BJ (cell line): ENCODE results near the gene RAB27A. TPM values are rescaled to one million over a fixed set of nuclear protein-coding genes. Genes with fewer than 3 reads are reported as not detected.
A peak's percentile ranks its signal among the peaks of the same experiment; 100 is the strongest.
"Not testable (repeated sequence)": the region's sequence is repeated elsewhere in the genome, so short reads cannot be mapped to it uniquely, and the experiment has no call there.

Experiments used
- CTCF ChIA-PET: fragments of 350-600 bp; formaldehyde crosslinking; extraction: SDS; loops from one replicate; lab custom pipeline; 2021; ENCODE audit warnings: antibody characterized with exemption, inconsistent platforms; lab: Yijun Ruan, JAX
- POLR2A ChIA-PET: fragments of 300-600 bp; sonication (Branson Sonifier 250); formaldehyde crosslinking; extraction: SDS; loops from one replicate; lab custom pipeline; 2021; ENCODE audit warnings: antibody characterized with exemption; lab: Charles Lee
- DNase-seq: peaks from one replicate; pipeline ENCODE4 v3.0.0-alpha.2; 2011; ENCODE audit warnings: low read depth
- H3K27me3 ChIP-seq: 2 replicates; pipeline ENCODE4 v1.6.0; 2011; ENCODE audit warnings: low read length; ENCODE audit not compliant: control insufficient read depth, insufficient read depth
- H3K36me3 ChIP-seq: 2 replicates; pipeline ENCODE4 v1.5.1; 2011; ENCODE audit warnings: low read length; ENCODE audit not compliant: control insufficient read depth, insufficient read depth
- H3K4me3 ChIP-seq: 2 replicates; pipeline ENCODE4 v1.5.1; 2011; ENCODE audit warnings: low read depth, mild to moderate bottlenecking, control low read depth, low read length
- polyA plus RNA-seq: library from polyadenylated mRNA; depleted of rRNA; stranded (reverse); fragments of >200 nt; gene quantifications from 2 replicates; pipeline ENCODE4 v1.2.3, GENCODE V29; 2011
- TF ChIP-seq, protein P1 (sequence below): IDR thresholded peaks from 2 replicates; pipeline ENCODE4 v1.5.1; 2011; ENCODE audit warnings: low read depth, mild to moderate bottlenecking, control low read depth, inconsistent platforms, low read length, moderate library complexity; ENCODE audit not compliant: insufficient read depth

RAB27A gene
- polyA plus RNA-seq, 1 experiment: 12.1 TPM

GRCh38 chr15:55297315-55297714, 7.7 kb upstream of the RAB27A start:
- TF ChIP-seq, protein P1, sequence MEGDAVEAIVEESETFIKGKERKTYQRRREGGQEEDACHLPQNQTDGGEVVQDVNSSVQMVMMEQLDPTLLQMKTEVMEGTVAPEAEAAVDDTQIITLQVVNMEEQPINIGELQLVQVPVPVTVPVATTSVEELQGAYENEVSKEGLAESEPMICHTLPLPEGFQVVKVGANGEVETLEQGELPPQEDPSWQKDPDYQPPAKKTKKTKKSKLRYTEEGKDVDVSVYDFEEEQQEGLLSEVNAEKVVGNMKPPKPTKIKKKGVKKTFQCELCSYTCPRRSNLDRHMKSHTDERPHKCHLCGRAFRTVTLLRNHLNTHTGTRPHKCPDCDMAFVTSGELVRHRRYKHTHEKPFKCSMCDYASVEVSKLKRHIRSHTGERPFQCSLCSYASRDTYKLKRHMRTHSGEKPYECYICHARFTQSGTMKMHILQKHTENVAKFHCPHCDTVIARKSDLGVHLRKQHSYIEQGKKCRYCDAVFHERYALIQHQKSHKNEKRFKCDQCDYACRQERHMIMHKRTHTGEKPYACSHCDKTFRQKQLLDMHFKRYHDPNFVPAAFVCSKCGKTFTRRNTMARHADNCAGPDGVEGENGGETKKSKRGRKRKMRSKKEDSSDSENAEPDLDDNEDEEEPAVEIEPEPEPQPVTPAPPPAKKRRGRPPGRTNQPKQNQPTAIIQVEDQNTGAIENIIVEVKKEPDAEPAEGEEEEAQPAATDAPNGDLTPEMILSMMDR: no peak
- Histone ChIP-seq H3K4me3 (no peak overlapping the region), H3K27me3 (no peaks in the 10 kb centered on the region), H3K36me3 (no peaks in the 10 kb centered on the region)
- POLR2A ChIA-PET: no interaction called here
- CTCF ChIA-PET: interaction anchor here (1.1 kb wide), 1 partner anchor 21 kb away, joined by 3 read pairs; the partner anchor contains the start of genes PIGB and PIGBOS1
- no peak for DNase-seq

GRCh38 chr15:55290528-55291057, 980 bp upstream of the RAB27A start:
- CTCF ChIA-PET: interaction anchor here (0.6 to 4.7 kb wide), 18 partner anchors 8 to 149 kb away, joined by 3 to 61 read pairs (median 4); partner anchors contain the start of gene PIERCE2
- Histone ChIP-seq H3K27me3 (no peaks in the 10 kb centered on the region), H3K36me3 (no peaks in the 10 kb centered on the region; the same call in 1 of the 2 replicates), H3K4me3 (peak overlapping the region; percentile 89)
- TF ChIP-seq, protein P1: peak; percentile 89
- POLR2A ChIA-PET: no interaction called here
- peak; percentile 30 for DNase-seq

GRCh38 chr15:55289011-55289745, 435 bp downstream of the RAB27A start:
- DNase-seq: no peak
- Histone ChIP-seq H3K36me3 (no peaks in the 10 kb centered on the region; the same call in 1 of the 2 replicates), H3K4me3 (peak overlapping the region; percentile 89), H3K27me3 (no peaks in the 10 kb centered on the region)
- ChIA-PET CTCF (no interaction called here), POLR2A (no interaction called here)
- TF ChIP-seq, protein P1: no peak

- DNase-seq: no peak
- TF ChIP-seq, protein P1: no peak
- H3K36me3 ChIP-seq: no peaks in the 10 kb centered on the region; the same call in 1 of the 2 replicates
- no peak overlapping the region for H3K4me3 ChIP-seq
- ChIA-PET POLR2A (no interaction called here), CTCF (interaction anchor here (0.7 to 1.6 kb wide), 3 partner anchors 71 to 403 kb away, joined by 3 to 6 read pairs (median 5); no protein-coding TSS in a partner anchor)
- no peaks in the 10 kb centered on the region for H3K27me3 ChIP-seq
These were observed 1.5 kb downstream of the RAB27A start for GRCh38 chr15:55288006-55288717.

DNA sequence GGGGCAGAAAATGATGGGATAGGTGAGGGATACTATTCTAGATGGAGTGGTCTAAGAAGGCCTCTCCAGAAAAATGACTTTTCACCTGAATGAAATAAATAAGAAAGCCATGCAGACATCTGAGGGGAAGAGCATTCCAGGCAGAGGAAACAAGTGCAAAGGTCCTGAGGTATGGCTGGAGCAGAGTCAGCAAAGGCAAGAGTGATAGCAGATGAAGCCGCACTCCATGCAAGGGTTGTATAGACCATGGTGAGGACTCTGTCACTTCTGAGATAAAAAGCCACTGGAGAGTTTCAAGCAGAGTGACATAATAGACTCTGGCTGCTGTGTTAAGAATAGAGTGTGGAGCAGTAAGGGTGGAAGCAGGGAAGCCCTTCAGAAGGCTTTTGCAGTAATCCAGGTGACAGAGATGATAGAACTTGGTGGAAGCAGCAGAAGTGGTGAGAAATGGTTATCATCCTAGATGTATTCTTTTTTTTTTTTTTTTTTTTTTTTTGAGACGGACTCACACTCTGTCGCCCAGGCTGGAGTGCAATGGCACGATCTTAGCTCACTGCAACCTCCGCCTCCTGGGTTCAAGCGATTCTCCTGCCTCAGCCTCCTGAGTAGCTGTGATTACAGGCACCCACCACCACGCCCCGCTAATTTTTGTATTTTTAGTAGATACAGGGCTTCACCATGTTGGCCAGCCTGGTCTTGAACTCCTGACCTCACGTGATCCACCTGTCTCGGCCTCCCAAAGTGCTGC, 3.0 kb downstream of the RAB27A start:
- DNase-seq, H3K4me3 ChIP-seq, H3K36me3 ChIP-seq, H3K27me3 ChIP-seq, POLR2A ChIA-PET: not testable (repeated sequence)
- CTCF ChIA-PET: interaction anchor here (1.5 to 1.6 kb wide), 3 partner anchors 69 to 90 kb away, joined by 3 to 5 read pairs (median 3); partner anchors contain the start of gene RSL24D1
